HCT116 (cell line): ENCODE results near the gene MGST2. TPM values are rescaled to one million over a fixed set of nuclear protein-coding genes. Genes with fewer than 3 reads are reported as not detected.

Source experiments
- ATAC-seq: fragments of 200-7000 bp; cut with Tn5 transposase; 2 replicates; pipeline ENCODE4 v1.9.1; 2020; ENCODE audit warnings: mild to moderate bottlenecking, moderate library complexity
- BruUV-seq: library from RNA; stranded (reverse); fragments of 400-500 nt; replicated peaks from 2 replicates; lab custom pipeline; 2021; lab: Mats Ljungman, UMichigan
- CTCF ChIA-PET: fragments of 300-600 bp; sonication (Branson Sonifier 250); formaldehyde crosslinking; loops from one replicate; lab custom pipeline; 2021; ENCODE audit warnings: antibody characterized with exemption; lab: Charles Lee
- POLR2A ChIA-PET: fragments of 300-600, 350-600 bp; sonication (Branson Sonifier 250); formaldehyde crosslinking; loops from one replicate; lab custom pipeline; 2021; ENCODE audit warnings: antibody characterized with exemption; lab: Charles Lee
- RAD21 ChIA-PET, 2 experiments: fragments of 300-600 bp; sonication (Branson Sonifier 250); formaldehyde crosslinking; loops; one replicate each; lab custom pipeline; 2023; ENCODE audit warnings: low total read pairs in 2 of 2; ENCODE audit not compliant: uncharacterized antibody in 2 of 2, unreplicated experiment in 2 of 2, low non-redundant PET in 1 of 2; lab: Charles Lee
- DNase-seq: peaks from one replicate; pipeline ENCODE4 v3.0.0-alpha.2; 2010; ENCODE audit warnings: low read depth, low spot score
- H2AFZ ChIP-seq: fragments of 200-600 bp; shearing (Covaris generic), sonication (generic); 2 replicates; pipeline ENCODE4 v1.6.1; 2017; ENCODE audit warnings: low read depth, mixed run types, mixed read lengths, antibody characterized with exemption, low read length; ENCODE audit not compliant: poor library complexity, severe bottlenecking
- H3K27ac ChIP-seq: 2 replicates; pipeline ENCODE4 v1.5.1; 2012; ENCODE audit warnings: low read depth, low read length
- H3K27me3 ChIP-seq: fragments of 200-600 bp; sonication (generic); 2 replicates; pipeline ENCODE4 v1.6.1; 2016; ENCODE audit warnings: mixed run types, low read length, mixed read lengths; ENCODE audit not compliant: insufficient read depth
- H3K36me3 ChIP-seq, 2 experiments: fragments of 200-500 bp in 1 of 2; fragments of 200-600 bp in 1 of 2; sonication (Bioruptor generic) in 1 of 2; sonication (generic) in 1 of 2; 2 replicates each; pipeline versions ENCODE4 v1.5.1 to v1.6.1; 2014 to 2016; ENCODE audit warnings: low read length in 2 of 2, inconsistent platforms in 1 of 2, mixed read lengths in 1 of 2, mixed run types in 1 of 2; ENCODE audit not compliant: insufficient read depth in 2 of 2, control insufficient read depth in 1 of 2
- H3K4me1 ChIP-seq, 2 experiments: fragments of 200-600 bp in 1 of 2; sonication (generic) in 1 of 2; 2 replicates each; pipeline versions ENCODE4 v1.5.1 to v1.6.1; 2012 to 2017; ENCODE audit warnings: low read length in 2 of 2, inconsistent platforms in 1 of 2, mild to moderate bottlenecking in 1 of 2, mixed read lengths in 1 of 2, mixed run types in 1 of 2, moderate library complexity in 1 of 2; ENCODE audit not compliant: insufficient read depth in 2 of 2, control insufficient read depth in 1 of 2
- H3K4me2 ChIP-seq: fragments of 200-600 bp; sonication (generic); 2 replicates; pipeline ENCODE4 v1.6.1; 2017; ENCODE audit warnings: mixed run types, low read length, mixed read lengths
- H3K4me3 ChIP-seq, 2 experiments: fragments of 200-600 bp in 1 of 2; sonication (generic) in 1 of 2; replicated peaks in 1 of 2; 2 replicates each; pipeline ENCODE4 v1.5.1; 2011 to 2016; ENCODE audit warnings: low read length in 2 of 2, control low read depth in 1 of 2, low read depth in 1 of 2, mild to moderate bottlenecking in 1 of 2, mixed read lengths in 1 of 2, mixed run types in 1 of 2
- H3K79me2 ChIP-seq: fragments of 200-600 bp; sonication (generic); 2 replicates; pipeline ENCODE4 v1.6.1; 2017; ENCODE audit warnings: mild to moderate bottlenecking, mixed run types, low read length, moderate library complexity, mixed read lengths; ENCODE audit not compliant: insufficient read depth
- H3K9ac ChIP-seq: fragments of 200-600 bp; sonication (generic); 2 replicates; pipeline ENCODE4 v1.6.1; 2016; ENCODE audit warnings: low read length, mixed read lengths
- H3K9me2 ChIP-seq: fragments of 200-600 bp; sonication (generic), shearing (Covaris generic); 2 replicates; pipeline ENCODE4 v1.6.1; 2017; ENCODE audit warnings: mixed run types, mild to moderate bottlenecking, moderate library complexity; ENCODE audit not compliant: insufficient read depth
- H3K9me3 ChIP-seq, 2 experiments: fragments of 200-500 bp in 1 of 2; fragments of 200-600 bp in 1 of 2; sonication (Bioruptor generic) in 1 of 2; sonication (generic) in 1 of 2; 2 replicates each; pipeline ENCODE4 v1.6.1; 2014 to 2017; ENCODE audit warnings: low read length in 2 of 2, mixed read lengths in 2 of 2, inconsistent platforms in 1 of 2, low read depth in 1 of 2, mild to moderate bottlenecking in 1 of 2, mixed run types in 1 of 2, moderate library complexity in 1 of 2; ENCODE audit not compliant: control insufficient read depth in 1 of 2, insufficient read depth in 1 of 2
- H4K20me1 ChIP-seq: fragments of 200-600 bp; sonication (generic), shearing (Covaris generic); 2 replicates; pipeline ENCODE4 v1.6.1; 2017; ENCODE audit warnings: mixed run types, mild to moderate bottlenecking, moderate library complexity; ENCODE audit not compliant: insufficient read depth
- CBX3 ChIP-seq: IDR thresholded peaks from 2 replicates; pipeline ENCODE4 v1.6.1; 2012; ENCODE audit warnings: low read depth
- EGR1 ChIP-seq: IDR thresholded peaks from 2 replicates; pipeline ENCODE4 v1.6.1; 2012; ENCODE audit warnings: low read depth
- EZH2 ChIP-seq: fragments of 200-600 bp; sonication (generic); IDR thresholded peaks from 2 replicates; pipeline ENCODE4 v1.6.1; 2017; ENCODE audit warnings: antibody characterized with exemption, mixed run types
- MAX ChIP-seq: IDR thresholded peaks from 2 replicates; pipeline ENCODE4 v1.6.1; 2012
- POLR2A ChIP-seq: IDR thresholded peaks from 2 replicates; pipeline ENCODE4 v1.7.0; 2011; ENCODE audit warnings: borderline replicate concordance; ENCODE audit not compliant: insufficient read depth, insufficient read length; ENCODE audit errors: extremely low read depth
- RAD21 ChIP-seq: IDR thresholded peaks from 2 replicates; pipeline ENCODE4 v1.6.1; 2012; ENCODE audit warnings: low read depth, mild to moderate bottlenecking
- REST ChIP-seq: IDR thresholded peaks from 2 replicates; pipeline ENCODE4 v1.6.1; 2012; ENCODE audit warnings: low read depth
- SIN3A ChIP-seq: IDR thresholded peaks from 2 replicates; pipeline ENCODE4 v1.6.1; 2012; ENCODE audit warnings: low read depth
- SP1 ChIP-seq: IDR thresholded peaks from 2 replicates; pipeline ENCODE4 v1.6.1; 2012; ENCODE audit warnings: low read depth
- ZFX ChIP-seq: fragments of 450-650 bp; IDR thresholded peaks from 2 replicates; pipeline ENCODE4 v1.6.1; 2017
- intact Hi-C: fragments of 100-400 bp; cut with micrococcal nuclease; formaldehyde crosslinking; loops from 2 replicates; pipeline ENCODE4 v1.10.0; 2022
- total RNA-seq: library from RNA; stranded (reverse); gene quantifications from one replicate; pipeline ENCODE4 v1.2.1, GENCODE V29; 2021; ENCODE audit not compliant: unreplicated experiment

Gene MGST2
- total RNA-seq, 1 experiment from 2014 or later: 24.3 TPM

- Histone ChIP-seq H2AFZ (no peak overlapping the region), H3K79me2 (no peaks in the 10 kb centered on the region), H3K9ac (no peak overlapping the region), H3K4me2 (no peak overlapping the region), H3K27me3 (no peaks in the 10 kb centered on the region), H3K36me3 (no peaks in the 10 kb centered on the region), H4K20me1 (no peaks in the 10 kb centered on the region), H3K9me2 (no peaks in the 10 kb centered on the region), H3K9me3 (no peaks in the 10 kb centered on the region), H3K4me1 (peaks cover 9 to 23% of the 10 kb centered on the region in 2 experiments; a peak in 3 of 4 replicates), H3K27ac (no peak overlapping the region), H3K4me3 (no peak overlapping the region)
- no peak for TF ChIP-seq MAX
- POLR2A ChIA-PET: no interaction called here
- DNase-seq (no peak), ATAC-seq (no peak)
- no TSS peak for BruUV-seq
- CTCF ChIA-PET: interaction anchor here (3.7 kb wide), 1 partner anchor 7 kb away, joined by 29 read pairs; no protein-coding TSS in a partner anchor
- RAD21 ChIA-PET: no interaction called here
- intact Hi-C loops: no loop called here
Observed at GRCh38 chr4:139663561-139664138, 2.0 kb upstream of the MGST2 start.

GRCh38 chr4:139664442-139664841 lies 1.2 kb upstream of the MGST2 start:
- BruUV-seq: no TSS peak
- Histone ChIP-seq H3K36me3 (no peaks in the 10 kb centered on the region), H3K4me1 (peaks cover 9 to 23% of the 10 kb centered on the region in 2 experiments; a peak in 3 of 4 replicates), H3K4me2 (peak overlapping the region; percentile 86; the same call in 1 of the 2 replicates), H3K9me2 (no peaks in the 10 kb centered on the region), H4K20me1 (no peaks in the 10 kb centered on the region), H3K9ac (no peak overlapping the region), H3K4me3 (no peak overlapping the region), H3K27ac (no peak overlapping the region), H3K27me3 (no peaks in the 10 kb centered on the region), H3K79me2 (no peaks in the 10 kb centered on the region), H2AFZ (no peak overlapping the region), H3K9me3 (no peaks in the 10 kb centered on the region)
- CTCF ChIA-PET: interaction anchor here (3.7 kb wide), 1 partner anchor 7 kb away, joined by 29 read pairs; no protein-coding TSS in a partner anchor
- POLR2A ChIA-PET: no interaction called here
- no peak for DNase-seq
- intact Hi-C loops: no loop called here
- ATAC-seq: no peak
- TF ChIP-seq SIN3A (no peak), POLR2A (no peak), EGR1 (no peak), CBX3 (no peak), SP1 (no peak), EZH2 (no peak), REST (no peak), RAD21 (no peak), MAX (no peak), ZFX (no peak)
- RAD21 ChIA-PET: no interaction called here
